ENCODE measurements around the gene SETX.

The SETX gene

DNA sequence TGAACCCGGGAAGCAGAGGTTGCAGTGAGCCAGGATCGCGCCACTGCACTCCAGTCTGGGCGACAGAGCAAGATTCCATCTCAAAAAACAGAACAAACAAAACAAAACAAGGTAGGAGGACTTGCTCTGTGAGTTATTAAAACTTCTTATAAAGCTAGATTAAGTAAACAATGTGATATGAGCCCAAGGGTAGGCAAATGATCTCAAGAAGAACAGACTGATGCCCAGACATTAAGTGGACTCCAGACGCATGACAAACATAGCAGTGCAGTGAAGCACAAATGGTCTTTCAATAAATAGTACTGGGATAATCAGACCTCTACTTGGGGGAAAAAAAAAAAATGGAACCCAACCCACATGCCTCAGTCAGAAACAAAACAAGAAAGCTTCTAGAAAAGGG is 45.7 kb downstream of the SETX start:
- POLR2A ChIA-PET: no interaction called here
- no peak for TF ChIP-seq KLF1 (tag by site-specific recombination; IDR thresholded peaks at IDR 0.05)
- TF ChIP-seq KLF7 (tag by site-specific recombination; IDR thresholded peaks at IDR 0.05; ENCODE audit: borderline replicate concordance): no peak
- no peak for TF ChIP-seq SP3 (tag by site-specific recombination; IDR thresholded peaks at IDR 0.05)
- TF ChIP-seq, protein P1, sequence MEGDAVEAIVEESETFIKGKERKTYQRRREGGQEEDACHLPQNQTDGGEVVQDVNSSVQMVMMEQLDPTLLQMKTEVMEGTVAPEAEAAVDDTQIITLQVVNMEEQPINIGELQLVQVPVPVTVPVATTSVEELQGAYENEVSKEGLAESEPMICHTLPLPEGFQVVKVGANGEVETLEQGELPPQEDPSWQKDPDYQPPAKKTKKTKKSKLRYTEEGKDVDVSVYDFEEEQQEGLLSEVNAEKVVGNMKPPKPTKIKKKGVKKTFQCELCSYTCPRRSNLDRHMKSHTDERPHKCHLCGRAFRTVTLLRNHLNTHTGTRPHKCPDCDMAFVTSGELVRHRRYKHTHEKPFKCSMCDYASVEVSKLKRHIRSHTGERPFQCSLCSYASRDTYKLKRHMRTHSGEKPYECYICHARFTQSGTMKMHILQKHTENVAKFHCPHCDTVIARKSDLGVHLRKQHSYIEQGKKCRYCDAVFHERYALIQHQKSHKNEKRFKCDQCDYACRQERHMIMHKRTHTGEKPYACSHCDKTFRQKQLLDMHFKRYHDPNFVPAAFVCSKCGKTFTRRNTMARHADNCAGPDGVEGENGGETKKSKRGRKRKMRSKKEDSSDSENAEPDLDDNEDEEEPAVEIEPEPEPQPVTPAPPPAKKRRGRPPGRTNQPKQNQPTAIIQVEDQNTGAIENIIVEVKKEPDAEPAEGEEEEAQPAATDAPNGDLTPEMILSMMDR (tag by site-specific recombination; IDR thresholded peaks at IDR 0.05): no peak
- TF ChIP-seq ZNF473 (tag by site-specific recombination; IDR thresholded peaks at IDR 0.05): no peak
- no peak for TF ChIP-seq ZNF747 (tag by site-specific recombination; IDR thresholded peaks at IDR 0.05)
- no peak for TF ChIP-seq ZBTB44 (tag by site-specific recombination; IDR thresholded peaks at IDR 0.05)
- TF ChIP-seq ZNF837 (tag by site-specific recombination; IDR thresholded peaks at IDR 0.05): no peak
- TF ChIP-seq ZNF132 (tag by site-specific recombination; IDR thresholded peaks at IDR 0.05; ENCODE audit: borderline replicate concordance): no peak
- no peak for TF ChIP-seq ZNF223 (tag by site-specific recombination; IDR thresholded peaks at IDR 0.05)
- TF ChIP-seq ZNF776 (tag by site-specific recombination; IDR thresholded peaks at IDR 0.05; ENCODE audit: borderline replicate concordance): no peak
- no peak for TF ChIP-seq ZNF146 (tag by site-specific recombination; IDR thresholded peaks at IDR 0.05)

GRCh38 chr9:132301521-132301920 is 53.3 kb downstream of the SETX start:
- H3K9me3 ChIP-seq (ENCODE audit: control insufficient read depth, insufficient read depth, low read depth, low read length): no peaks in the 10 kb centered on the region
- no peak overlapping the region for H3K27ac ChIP-seq (ENCODE audit: extremely low read depth, low read depth, low read length)
- POLR2A ChIA-PET: no interaction called here
- TF ChIP-seq ZNF311 (tag by site-specific recombination; IDR thresholded peaks at IDR 0.05; ENCODE audit: borderline replicate concordance) (no peak), ZNF121 (tag by site-specific recombination; IDR thresholded peaks at IDR 0.05) (no peak), ZNF335 (tag by site-specific recombination; conservative IDR thresholded peaks at IDR 0.05) (no peak), ZNF394 (tag by site-specific recombination; IDR thresholded peaks at IDR 0.05; ENCODE audit: borderline replicate concordance) (no peak), IKZF3 (tag by site-specific recombination; IDR thresholded peaks at IDR 0.05) (no peak), ZNF416 (tag by site-specific recombination; IDR thresholded peaks at IDR 0.05) (no peak), FEZF1 (tag by site-specific recombination; IDR thresholded peaks at IDR 0.05) (no peak), ZFP3 (tag by site-specific recombination; IDR thresholded peaks at IDR 0.05; ENCODE audit: low read depth) (no peak), ZNF624 (tag by site-specific recombination; IDR thresholded peaks at IDR 0.05) (no peak), GLIS2 (tag by site-specific recombination; IDR thresholded peaks at IDR 0.05) (no peak), PBX3 (CRISPR knock-in tag; IDR thresholded peaks at IDR 0.05) (no peak), ZNF48 (tag by site-specific recombination; IDR thresholded peaks at IDR 0.05) (no peak)
- no peak overlapping the region for H3K4me3 ChIP-seq (ENCODE audit: low read depth, low read length)
- CTCF ChIA-PET: interaction anchor here (0.6 kb wide), 1 partner anchor 276 kb away, joined by 3 read pairs; no protein-coding TSS in a partner anchor
- no peaks in the 10 kb centered on the region for H3K4me1 ChIP-seq (ENCODE audit: control insufficient read depth, insufficient read depth, low read length)
- peaks cover 39 to 74% of the 10 kb centered on the region in 2 experiments for H3K36me3 ChIP-seq (ENCODE audit: control insufficient read depth in 2 of 2, insufficient read depth in 1 of 2, low read length in 2 of 2)

More for the DNA sequence above, 45.7 kb downstream of the SETX start:
- Histone ChIP-seq H3K4me3 (ENCODE audit: low read depth, low read length) (no peak overlapping the region), H3K27ac (ENCODE audit: extremely low read depth, low read depth, low read length) (no peak overlapping the region), H3K36me3 (ENCODE audit: control insufficient read depth in 2 of 2, insufficient read depth in 1 of 2, low read length in 2 of 2) (peaks cover 37 to 74% of the 10 kb centered on the region in 2 experiments), H3K9me3 (ENCODE audit: control insufficient read depth, insufficient read depth, low read depth, low read length) (no peaks in the 10 kb centered on the region), H3K4me1 (ENCODE audit: control insufficient read depth, insufficient read depth, low read length) (no peaks in the 10 kb centered on the region)
- CTCF ChIA-PET: interaction anchor here (0.6 to 2.5 kb wide), 6 partner anchors 10 to 546 kb away, joined by 3 to 16 read pairs (median 4); no protein-coding TSS in a partner anchor

All from HEK293 (cell line).